ENCODE data around the gene ARHGEF25. TPM values are rescaled to one million over a fixed set of nuclear protein-coding genes. Genes with fewer than 3 reads are reported as not detected.
"Not testable (repeated sequence)": the region's sequence is repeated elsewhere in the genome, so short reads cannot be mapped to it uniquely, and the experiment has no call there.

ARHGEF25 gene
- total RNA-seq, 1 donor from 2014 or later: 9.7 TPM

- Histone ChIP-seq H3K27me3 (ENCODE audit: low read depth) (peaks cover 72% of the 10 kb centered on the region), H3K4me1 (no peaks in the 10 kb centered on the region), H3K27ac (replicated peaks) (no peak overlapping the region), H3K4me3 (no peak overlapping the region), H3K36me3 (no peaks in the 10 kb centered on the region), H3K9me3 (replicated peaks) (peaks cover 18% of the 10 kb centered on the region)
- DNase-seq: no peak
- no peak for TF ChIP-seq CTCF (IDR thresholded peaks at IDR 0.05; ENCODE audit: borderline replicate concordance)
- intact Hi-C loops (cut with micrococcal nuclease): no loop called here
Measured at GRCh38 chr12:57641699-57642442, 30.6 kb downstream of the ARHGEF25 start.

- H3K27ac ChIP-seq (replicated peaks); intact Hi-C loops (cut with micrococcal nuclease); DNase-seq; H3K4me1 ChIP-seq; H3K4me3 ChIP-seq; H3K36me3 ChIP-seq: not testable (repeated sequence)
- H3K27me3 ChIP-seq (ENCODE audit: low read depth): peaks cover 29% of the 10 kb centered on the region
- H3K9me3 ChIP-seq (replicated peaks): peaks cover 18% of the 10 kb centered on the region
Measured at GRCh38 chr12:57645990-57646658, 34.9 kb downstream of the ARHGEF25 start.

- H3K27me3 ChIP-seq (ENCODE audit: low read depth): peaks cover 24% of the 10 kb centered on the region
- DNase-seq; H3K36me3 ChIP-seq; H3K27ac ChIP-seq (replicated peaks); H3K4me3 ChIP-seq; H3K4me1 ChIP-seq; intact Hi-C loops (cut with micrococcal nuclease): not testable (repeated sequence)
- H3K9me3 ChIP-seq (replicated peaks): peaks cover 18% of the 10 kb centered on the region
Measured at GRCh38 chr12:57646659-57647049, 35.4 kb downstream of the ARHGEF25 start.

GRCh38 chr12:57654042-57654441, 42.8 kb downstream of the ARHGEF25 start:
- H3K36me3 ChIP-seq: no peaks in the 10 kb centered on the region
- no peak for DNase-seq
- no peak overlapping the region for H3K4me3 ChIP-seq
- no peaks in the 10 kb centered on the region for H3K4me1 ChIP-seq
- H3K27ac ChIP-seq (replicated peaks): no peak overlapping the region
- intact Hi-C loops (cut with micrococcal nuclease): no loop called here
- H3K27me3 ChIP-seq (ENCODE audit: low read depth): peaks cover 28% of the 10 kb centered on the region
- no peaks in the 10 kb centered on the region for H3K9me3 ChIP-seq (replicated peaks)
- no peak for TF ChIP-seq CTCF (IDR thresholded peaks at IDR 0.05; ENCODE audit: borderline replicate concordance)

- H3K9me3 ChIP-seq (replicated peaks): no peaks in the 10 kb centered on the region
- H3K36me3 ChIP-seq: no peaks in the 10 kb centered on the region
- no peak for DNase-seq
- H3K4me3 ChIP-seq: no peak overlapping the region
- no peaks in the 10 kb centered on the region for H3K4me1 ChIP-seq
- intact Hi-C loops (cut with micrococcal nuclease): no loop called here
- peaks cover 42% of the 10 kb centered on the region for H3K27me3 ChIP-seq (ENCODE audit: low read depth)
- TF ChIP-seq CTCF (IDR thresholded peaks at IDR 0.05; ENCODE audit: borderline replicate concordance): no peak
- H3K27ac ChIP-seq (replicated peaks): no peak overlapping the region
Measured at GRCh38 chr12:57655541-57656240, 44.5 kb downstream of the ARHGEF25 start.

- H3K4me3 ChIP-seq; H3K9me3 ChIP-seq (replicated peaks); H3K4me1 ChIP-seq; H3K36me3 ChIP-seq; intact Hi-C loops (cut with micrococcal nuclease); H3K27ac ChIP-seq (replicated peaks); DNase-seq: not testable (repeated sequence)
- peaks cover 43% of the 10 kb centered on the region for H3K27me3 ChIP-seq (ENCODE audit: low read depth)
Measured at GRCh38 chr12:57656408-57656807, 45.2 kb downstream of the ARHGEF25 start.

Data from left ventricle myocardium inferior (tissue), 1 donor.